Inflammatory macrophage (primary cell): ENCODE measurements around the gene VSIG4.
A peak's percentile ranks its signal among the peaks of the same experiment; 100 is the strongest.
"Not testable (repeated sequence)": the region's sequence is repeated elsewhere in the genome, so short reads cannot be mapped to it uniquely, and the experiment has no call there.

Experiments used
- DNase-seq, 2 donors: peaks; one replicate each; pipeline ENCODE4 v3.0.0-alpha.2; 2020 to 2022
- total RNA-seq, 18 experiments: gene quantifications; one replicate each; lab custom pipeline; 2026; ENCODE audit warnings: mixed read lengths in 6 of 18, inconsistent platforms in 2 of 18; lab: John Stamatoyannopoulos, UW

The VSIG4 gene
- 61.5 to 619 (median 175) reads per million in 18 experiments for total RNA-seq

GRCh38 chrX:66039944-66040343, at the start of gene VSIG4:
Gene VSIG4, minus strand, starts transcription at chrX:66040080. Its CDS starts 82 bp downstream, at chrX:66039998.
- peak in 1 of 2 donors; percentile 65 for DNase-seq

GRCh38 chrX:66076801-66077200, 36.9 kb upstream of the VSIG4 start:
- no peak for DNase-seq

GRCh38 chrX:66074920-66075879, 35.3 kb upstream of the VSIG4 start:
- DNase-seq = peak; percentile 78 to 83

GRCh38 chrX:66071126-66071525, 31.2 kb upstream of the VSIG4 start:
- no peak for DNase-seq

GRCh38 chrX:66064261-66064660, 24.4 kb upstream of the VSIG4 start:
- DNase-seq = no peak

- not testable (repeated sequence) for DNase-seq
Measured at GRCh38 chrX:66057019-66057418, 17.1 kb upstream of the VSIG4 start.

GRCh38 chrX:66054978-66055377, 15.1 kb upstream of the VSIG4 start:
- DNase-seq = no peak

GRCh38 chrX:66053414-66053813, 13.5 kb upstream of the VSIG4 start:
- DNase-seq = peak in 1 of 2 donors; percentile 21

GRCh38 chrX:66051980-66052379, 12.1 kb upstream of the VSIG4 start:
- peak; percentile 81 to 89 for DNase-seq

GRCh38 chrX:66050140-66050569, 10.3 kb upstream of the VSIG4 start:
- peak; percentile 86 to 93 for DNase-seq

- DNase-seq = no peak
Measured at GRCh38 chrX:66049056-66049455, 9.2 kb upstream of the VSIG4 start.

- peak; percentile 87 to 91 for DNase-seq
Measured at GRCh38 chrX:66046612-66047235, 6.8 kb upstream of the VSIG4 start.

GRCh38 chrX:66045894-66046293, 6.0 kb upstream of the VSIG4 start:
- no peak for DNase-seq

- no peak for DNase-seq
Measured at GRCh38 chrX:66043584-66043983, 3.7 kb upstream of the VSIG4 start.

GRCh38 chrX:66042307-66043077, 2.6 kb upstream of the VSIG4 start:
- DNase-seq = no peak

GRCh38 chrX:66038115-66038514, 1.8 kb downstream of the VSIG4 start:
- DNase-seq = no peak

- DNase-seq = no peak
Measured at GRCh38 chrX:66036231-66036630, 3.6 kb downstream of the VSIG4 start.

- DNase-seq = no peak
Measured at GRCh38 chrX:66035667-66036066, 4.2 kb downstream of the VSIG4 start.

GRCh38 chrX:66030505-66031317, 9.2 kb downstream of the VSIG4 start:
- peak in 1 of 2 donors; percentile 48 for DNase-seq

GRCh38 chrX:66028936-66029335, 10.9 kb downstream of the VSIG4 start:
- no peak for DNase-seq

GRCh38 chrX:66024570-66024969, 15.3 kb downstream of the VSIG4 start:
- DNase-seq = no peak

- DNase-seq = no peak
Measured at GRCh38 chrX:66024092-66024467, 15.8 kb downstream of the VSIG4 start.
